Smooth muscle cell (in vitro differentiated cells): ENCODE measurements around the gene GPHN. TPM values are rescaled to one million over a fixed set of nuclear protein-coding genes. Genes with fewer than 3 reads are reported as not detected.

Source experiments
- DNase-seq: peaks from one replicate; lab custom pipeline; 2025; ENCODE audit not compliant: unreplicated experiment; lab: John Stamatoyannopoulos, UW
- H2AFZ ChIP-seq: fragments of 200-600 bp; sonication (generic); 2 replicates; pipeline ENCODE4 v1.6.0; 2016; ENCODE audit warnings: antibody characterized with exemption, low read depth, mild to moderate bottlenecking
- H3F3A ChIP-seq: fragments of 200-600 bp; sonication (generic); 2 replicates; pipeline ENCODE4 v1.6.0; 2017; ENCODE audit warnings: antibody characterized with exemption, low read depth
- H3K27ac ChIP-seq: fragments of 200-600 bp; sonication (generic); 2 replicates; pipeline ENCODE4 v1.5.1; 2016; ENCODE audit warnings: low read depth, mild to moderate bottlenecking
- H3K27me3 ChIP-seq: fragments of 200-600 bp; sonication (generic); 2 replicates; pipeline ENCODE4 v1.6.1; 2016; ENCODE audit warnings: low read depth, mild to moderate bottlenecking
- H3K36me3 ChIP-seq: fragments of 200-600 bp; sonication (generic); 2 replicates; pipeline ENCODE4 v1.5.1; 2016; ENCODE audit warnings: low read depth
- H3K4me1 ChIP-seq: fragments of 200-600 bp; sonication (generic); 2 replicates; pipeline ENCODE4 v1.5.1; 2016; ENCODE audit warnings: low read depth
- H3K4me2 ChIP-seq: fragments of 200-600 bp; sonication (generic); 2 replicates; pipeline ENCODE4 v1.6.0; 2016; ENCODE audit warnings: mild to moderate bottlenecking
- H3K4me3 ChIP-seq: fragments of 200-600 bp; sonication (generic); 2 replicates; pipeline ENCODE4 v1.5.1; 2016; ENCODE audit warnings: mild to moderate bottlenecking
- H3K79me2 ChIP-seq: fragments of 200-600 bp; sonication (generic); 2 replicates; pipeline ENCODE4 v1.6.0; 2016; ENCODE audit warnings: low read depth, mild to moderate bottlenecking
- H3K9ac ChIP-seq: fragments of 200-600 bp; sonication (generic); 2 replicates; pipeline ENCODE4 v1.6.0; 2016; ENCODE audit warnings: low read depth
- H3K9me3 ChIP-seq: fragments of 200-600 bp; sonication (generic); replicated peaks from 2 replicates; pipeline ENCODE4 v1.5.1; 2016; ENCODE audit warnings: low read depth
- H4K20me1 ChIP-seq: fragments of 200-600 bp; sonication (generic); 2 replicates; pipeline ENCODE4 v1.6.0; 2016; ENCODE audit warnings: low read depth
- CTCF ChIP-seq: fragments of 200-600 bp; sonication (generic); IDR thresholded peaks from 2 replicates; pipeline ENCODE4 v1.5.1; 2017; ENCODE audit warnings: borderline replicate concordance, mild to moderate bottlenecking, antibody characterized with exemption; ENCODE audit not compliant: insufficient read depth, poor library complexity, severe bottlenecking
- WGBS: methylation state at CpG from one replicate; pipeline ENCODE4 v1.1.7; 2016; ENCODE audit warnings: low lambda C conversion rate; 5-methylcytosine and 5-hydroxymethylcytosine counted together
- polyA plus RNA-seq: library from polyadenylated mRNA; unstranded; fragments of >200 nt; fragmentation: Nextera tagmentation; extraction: Ambion mirVana; gene quantifications from 2 replicates; pipeline ENCODE4 v1.2.1, GENCODE V29; 2016
- total RNA-seq: library from RNA; depleted of rRNA; stranded (reverse); fragments of >200 nt; gene quantifications from 2 replicates; pipeline ENCODE4 v1.2.3, GENCODE V29; 2014

Gene GPHN
- total and polyA plus RNA-seq, 2 experiments from 2014 or later, result 8.6 to 18.9 TPM

GRCh38 chr14:66490143-66491111 lies 17.5 kb upstream of the GPHN start:
- Histone ChIP-seq H3K4me3 (no peak overlapping the region), H3K9me3 (no peaks in the 10 kb centered on the region), H2AFZ (no peak overlapping the region), H4K20me1 (no peaks in the 10 kb centered on the region), H3K9ac (no peak overlapping the region), H3K4me2 (no peak overlapping the region), H3K27ac (no peak overlapping the region), H3K4me1 (no peaks in the 10 kb centered on the region), H3F3A (no peaks in the 10 kb centered on the region), H3K79me2 (no peaks in the 10 kb centered on the region), H3K27me3 (peaks cover 12% of the 10 kb centered on the region), H3K36me3 (no peaks in the 10 kb centered on the region)
- WGBS, result 87% methylated on average over 3 of the region's 3 CpGs
- no peak for DNase-seq
- TF ChIP-seq CTCF, result no peak

- Histone ChIP-seq H3K4me1 (no peaks in the 10 kb centered on the region), H3K27me3 (no peaks in the 10 kb centered on the region), H2AFZ (no peak overlapping the region), H3K9me3 (no peaks in the 10 kb centered on the region), H3K27ac (no peak overlapping the region), H3K9ac (no peak overlapping the region), H4K20me1 (no peaks in the 10 kb centered on the region), H3K4me3 (no peak overlapping the region), H3K79me2 (no peaks in the 10 kb centered on the region), H3K36me3 (no peaks in the 10 kb centered on the region), H3K4me2 (no peak overlapping the region), H3F3A (no peaks in the 10 kb centered on the region)
- no peak for TF ChIP-seq CTCF
- no peak for DNase-seq
Measured at GRCh38 chr14:66493750-66494149, 14.2 kb upstream of the GPHN start.

- Histone ChIP-seq H3K27me3 (no peaks in the 10 kb centered on the region), H2AFZ (peak overlapping the region; percentile 64), H3K4me3 (peak overlapping the region; percentile 14), H3F3A (no peaks in the 10 kb centered on the region), H3K4me2 (peak overlapping the region; percentile 77), H3K9ac (no peak overlapping the region), H3K79me2 (no peaks in the 10 kb centered on the region), H3K4me1 (no peaks in the 10 kb centered on the region), H3K27ac (no peak overlapping the region), H4K20me1 (no peaks in the 10 kb centered on the region), H3K9me3 (no peaks in the 10 kb centered on the region), H3K36me3 (no peaks in the 10 kb centered on the region)
- 11% methylated on average over 4 of the region's 4 CpGs for WGBS
- DNase-seq, result no peak
- TF ChIP-seq CTCF, result peak; percentile 66
Measured at GRCh38 chr14:66495218-66496098, 12.5 kb upstream of the GPHN start.
